GM23338 (cell line): Measurements from ENCODE around the gene CKS1B. TPM values are rescaled to one million over a fixed set of nuclear protein-coding genes. Genes with fewer than 3 reads are reported as not detected.

Source experiments
- ATAC-seq: fragments of 200-7000 bp; cut with Tn5 transposase; 3 replicates; pipeline ENCODE4 v1.9.1; 2020
- DNase-seq: peaks from one replicate; pipeline ENCODE4 v3.0.0-alpha.2; 2015; ENCODE audit warnings: low spot score
- H2AFZ ChIP-seq: fragments of 200-600 bp; sonication (generic); 2 replicates; pipeline ENCODE4 v1.8.0; 2016; ENCODE audit warnings: antibody characterized with exemption, mild to moderate bottlenecking, moderate library complexity
- H3F3A ChIP-seq: fragments of 200-600 bp; sonication (generic); replicated peaks from 2 replicates; pipeline ENCODE4 v1.8.0; 2017; ENCODE audit warnings: antibody characterized with exemption, mixed run types, low read depth
- H3K27ac ChIP-seq: fragments of 200-600 bp; sonication (generic); 2 replicates; pipeline ENCODE4 v1.6.1; 2016; ENCODE audit warnings: low read depth
- H3K27me3 ChIP-seq: fragments of 200-600 bp; sonication (generic); 2 replicates; pipeline ENCODE4 v1.8.0; 2016; ENCODE audit warnings: mild to moderate bottlenecking, mixed run types, moderate library complexity; ENCODE audit not compliant: insufficient read depth
- H3K36me3 ChIP-seq: fragments of 200-600 bp; sonication (generic); 2 replicates; pipeline ENCODE4 v1.8.0; 2016; ENCODE audit warnings: mild to moderate bottlenecking; ENCODE audit not compliant: insufficient read depth
- H3K4me1 ChIP-seq: fragments of 200-600 bp; sonication (generic); 2 replicates; pipeline ENCODE4 v1.8.0; 2016; ENCODE audit warnings: mild to moderate bottlenecking, moderate library complexity; ENCODE audit not compliant: insufficient read depth
- H3K4me2 ChIP-seq: fragments of 200-600 bp; sonication (generic); 2 replicates; pipeline ENCODE4 v1.7.1; 2017; ENCODE audit warnings: mixed run types
- H3K4me3 ChIP-seq: fragments of 200-600 bp; sonication (generic); 2 replicates; pipeline ENCODE4 v1.6.1; 2016; ENCODE audit warnings: mixed run types
- H3K79me2 ChIP-seq: fragments of 200-600 bp; sonication (generic); replicated peaks from 2 replicates; pipeline ENCODE4 v1.8.0; 2017; ENCODE audit warnings: mild to moderate bottlenecking; ENCODE audit not compliant: insufficient read depth
- H3K9me2 ChIP-seq: fragments of 200-600 bp; sonication (generic); 2 replicates; pipeline ENCODE4 v1.8.0; 2017; ENCODE audit not compliant: insufficient read depth
- H4K20me1 ChIP-seq: fragments of 200-600 bp; sonication (generic); replicated peaks from 2 replicates; pipeline ENCODE4 v1.8.0; 2017; ENCODE audit warnings: mild to moderate bottlenecking; ENCODE audit not compliant: insufficient read depth
- H3K27ac Mint-ChIP-seq: 2 replicates; pipeline ENCODE4 v1.8.0; 2020; ENCODE audit warnings: inconsistent platforms, mild to moderate bottlenecking, moderate library complexity, mixed read lengths
- H3K27me3 Mint-ChIP-seq: 3 replicates; pipeline ENCODE4 v1.8.0; 2022; ENCODE audit warnings: low read depth, mild to moderate bottlenecking, moderate library complexity, mixed read lengths, inconsistent platforms; ENCODE audit not compliant: insufficient read depth, poor library complexity
- H3K36me3 Mint-ChIP-seq: 3 replicates; pipeline ENCODE4 v1.8.0; 2021; ENCODE audit warnings: low read depth, mild to moderate bottlenecking, inconsistent platforms, moderate library complexity, mixed read lengths
- H3K4me1 Mint-ChIP-seq: 3 replicates; pipeline ENCODE4 v1.8.0; 2020; ENCODE audit warnings: mild to moderate bottlenecking, inconsistent platforms, mixed read lengths
- H3K4me3 Mint-ChIP-seq: 3 replicates; pipeline ENCODE4 v1.8.0; 2021; ENCODE audit warnings: moderate library complexity, mild to moderate bottlenecking, inconsistent platforms, mixed read lengths
- H3K9me3 Mint-ChIP-seq: 3 replicates; pipeline ENCODE4 v1.8.0; 2020; ENCODE audit warnings: moderate library complexity, mild to moderate bottlenecking, inconsistent platforms, mixed read lengths
- EZH2phosphoT487 ChIP-seq: fragments of 200-600 bp; sonication (generic); IDR thresholded peaks from one replicate; pipeline ENCODE4 v1.8.1; 2018; ENCODE audit warnings: antibody characterized with exemption; ENCODE audit not compliant: unreplicated experiment
- JUNB ChIP-seq: IDR thresholded peaks from one replicate; pipeline ENCODE4 v1.6.1; 2016; ENCODE audit warnings: antibody characterized with exemption; ENCODE audit not compliant: unreplicated experiment
- polyA plus RNA-seq: library from polyadenylated mRNA; unstranded; fragments of >200 nt; fragmentation: Nextera tagmentation; extraction: Ambion mirVana; gene quantifications from 2 replicates; pipeline ENCODE4 v1.2.1, GENCODE V29; 2016
- total RNA-seq: library from RNA; depleted of rRNA; stranded (reverse); fragments of >200 nt; shearing (Covaris generic); gene quantifications from 2 replicates; pipeline ENCODE4 v1.2.3, GENCODE V29; 2014
- TF ChIP-seq, protein P1 (sequence below): IDR thresholded peaks from one replicate; pipeline ENCODE4 v1.6.1; 2018; ENCODE audit warnings: antibody characterized with exemption; ENCODE audit not compliant: unreplicated experiment
- TF ChIP-seq, protein P2 (sequence below): IDR thresholded peaks from 2 replicates; pipeline ENCODE4 v1.6.1; 2016; ENCODE audit warnings: antibody characterized with exemption
- TF ChIP-seq, protein P3 (sequence below), 2 experiments: fragments of 200-600 bp in 1 of 2; sonication (generic) in 1 of 2; conservative IDR thresholded peaks; 2 replicates each; pipeline versions ENCODE4 v1.5.1 to v1.6.1; 2016 to 2017; ENCODE audit warnings: antibody characterized with exemption in 2 of 2, low read depth in 2 of 2, mild to moderate bottlenecking in 2 of 2, moderate library complexity in 1 of 2

The CKS1B gene
- total and polyA plus RNA-seq, 2 experiments from 2014 or later, result 296 to 617 TPM

DNA sequence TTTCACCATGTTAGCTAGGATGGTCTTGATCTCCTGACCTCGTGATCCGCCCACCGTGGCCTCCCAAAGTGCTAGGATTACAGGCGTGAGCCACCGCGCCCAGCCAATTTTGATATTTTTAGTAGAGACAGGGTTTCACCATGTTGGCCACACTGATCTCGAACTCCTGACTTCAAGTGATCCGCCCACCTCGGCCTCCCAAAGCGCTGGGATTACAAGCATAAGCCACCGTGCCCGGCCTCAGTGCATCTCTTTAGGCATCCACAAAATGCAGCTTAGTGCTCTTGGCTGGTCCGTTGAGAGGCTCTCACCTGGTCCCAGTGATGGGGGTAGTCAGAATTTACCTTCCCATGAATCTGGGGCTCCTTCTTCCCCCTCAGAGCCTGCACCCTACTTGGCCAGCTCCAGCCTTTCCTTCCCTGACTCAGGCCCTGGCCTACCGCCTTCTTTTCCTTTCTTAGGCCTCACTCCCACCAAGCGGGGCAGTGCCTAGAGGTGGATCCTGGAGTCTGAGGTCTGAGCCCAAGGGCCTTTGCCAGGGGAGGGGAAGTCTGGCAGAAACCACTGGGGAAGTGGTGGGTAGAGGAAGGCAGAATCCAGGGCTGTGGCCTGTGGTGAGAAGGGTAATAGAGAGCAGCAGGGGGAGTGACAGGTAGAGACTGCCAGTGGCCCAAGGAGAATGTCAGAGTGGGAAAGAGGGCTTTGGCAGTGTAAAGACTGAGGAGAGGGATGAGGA is 22.7 kb downstream of the CKS1B start (continued):
- TF ChIP-seq, protein P1, sequence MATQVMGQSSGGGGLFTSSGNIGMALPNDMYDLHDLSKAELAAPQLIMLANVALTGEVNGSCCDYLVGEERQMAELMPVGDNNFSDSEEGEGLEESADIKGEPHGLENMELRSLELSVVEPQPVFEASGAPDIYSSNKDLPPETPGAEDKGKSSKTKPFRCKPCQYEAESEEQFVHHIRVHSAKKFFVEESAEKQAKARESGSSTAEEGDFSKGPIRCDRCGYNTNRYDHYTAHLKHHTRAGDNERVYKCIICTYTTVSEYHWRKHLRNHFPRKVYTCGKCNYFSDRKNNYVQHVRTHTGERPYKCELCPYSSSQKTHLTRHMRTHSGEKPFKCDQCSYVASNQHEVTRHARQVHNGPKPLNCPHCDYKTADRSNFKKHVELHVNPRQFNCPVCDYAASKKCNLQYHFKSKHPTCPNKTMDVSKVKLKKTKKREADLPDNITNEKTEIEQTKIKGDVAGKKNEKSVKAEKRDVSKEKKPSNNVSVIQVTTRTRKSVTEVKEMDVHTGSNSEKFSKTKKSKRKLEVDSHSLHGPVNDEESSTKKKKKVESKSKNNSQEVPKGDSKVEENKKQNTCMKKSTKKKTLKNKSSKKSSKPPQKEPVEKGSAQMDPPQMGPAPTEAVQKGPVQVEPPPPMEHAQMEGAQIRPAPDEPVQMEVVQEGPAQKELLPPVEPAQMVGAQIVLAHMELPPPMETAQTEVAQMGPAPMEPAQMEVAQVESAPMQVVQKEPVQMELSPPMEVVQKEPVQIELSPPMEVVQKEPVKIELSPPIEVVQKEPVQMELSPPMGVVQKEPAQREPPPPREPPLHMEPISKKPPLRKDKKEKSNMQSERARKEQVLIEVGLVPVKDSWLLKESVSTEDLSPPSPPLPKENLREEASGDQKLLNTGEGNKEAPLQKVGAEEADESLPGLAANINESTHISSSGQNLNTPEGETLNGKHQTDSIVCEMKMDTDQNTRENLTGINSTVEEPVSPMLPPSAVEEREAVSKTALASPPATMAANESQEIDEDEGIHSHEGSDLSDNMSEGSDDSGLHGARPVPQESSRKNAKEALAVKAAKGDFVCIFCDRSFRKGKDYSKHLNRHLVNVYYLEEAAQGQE, result no peak
- TF ChIP-seq, protein P2, sequence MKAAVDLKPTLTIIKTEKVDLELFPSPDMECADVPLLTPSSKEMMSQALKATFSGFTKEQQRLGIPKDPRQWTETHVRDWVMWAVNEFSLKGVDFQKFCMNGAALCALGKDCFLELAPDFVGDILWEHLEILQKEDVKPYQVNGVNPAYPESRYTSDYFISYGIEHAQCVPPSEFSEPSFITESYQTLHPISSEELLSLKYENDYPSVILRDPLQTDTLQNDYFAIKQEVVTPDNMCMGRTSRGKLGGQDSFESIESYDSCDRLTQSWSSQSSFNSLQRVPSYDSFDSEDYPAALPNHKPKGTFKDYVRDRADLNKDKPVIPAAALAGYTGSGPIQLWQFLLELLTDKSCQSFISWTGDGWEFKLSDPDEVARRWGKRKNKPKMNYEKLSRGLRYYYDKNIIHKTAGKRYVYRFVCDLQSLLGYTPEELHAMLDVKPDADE, result no peak
- no peak for TF ChIP-seq JUNB

DNA sequence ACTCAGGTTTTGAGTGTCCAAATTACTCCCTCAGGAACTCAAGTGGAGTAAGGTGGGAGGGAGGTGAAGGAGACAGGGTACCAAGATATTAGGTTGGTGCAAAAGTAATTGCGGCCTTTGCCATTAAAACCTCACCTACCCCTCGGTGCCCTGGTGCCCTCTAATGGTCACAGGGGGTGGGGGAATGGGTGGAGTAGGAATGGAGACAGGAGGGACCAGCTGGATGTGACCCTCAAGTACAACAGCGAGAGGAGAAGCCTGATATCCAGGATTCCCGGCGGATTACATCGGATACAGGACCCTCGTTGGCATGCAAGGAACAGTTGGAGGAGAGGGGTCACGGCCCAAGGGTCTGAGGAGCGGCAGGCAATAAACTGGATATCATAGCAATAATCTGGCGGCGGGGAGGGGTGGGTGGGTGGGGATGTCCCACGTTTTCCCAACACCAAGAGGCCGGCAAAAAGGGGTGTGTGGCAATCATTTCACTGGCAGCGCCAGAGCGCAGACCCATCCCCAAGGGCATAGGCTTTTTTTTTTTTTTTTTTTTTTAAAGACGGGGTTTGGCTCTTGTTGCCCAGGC is 23.8 kb downstream of the CKS1B start:
- Mint-ChIP-seq H3K9me3 (no peaks in the 10 kb centered on the region), H3K36me3 (no peaks in the 10 kb centered on the region), H3K27me3 (peaks cover 21% of the 10 kb centered on the region), H3K4me1 (peaks cover 22% of the 10 kb centered on the region), H3K4me3 (peak overlapping the region; percentile 45), H3K27ac (no peak overlapping the region)
- Histone ChIP-seq H3K9me2 (no peaks in the 10 kb centered on the region), H3K27me3 (no peaks in the 10 kb centered on the region), H3K4me1 (peaks cover 5% of the 10 kb centered on the region; the same call in 1 of the 2 replicates), H3K79me2 (peaks cover 5% of the 10 kb centered on the region; the same call in 1 of the 2 replicates), H3K4me3 (no peak overlapping the region), H3F3A (peaks cover 19% of the 10 kb centered on the region), H3K36me3 (no peaks in the 10 kb centered on the region), H3K4me2 (peak overlapping the region; percentile 82; the same call in 1 of the 2 replicates), H2AFZ (no peak overlapping the region), H4K20me1 (no peaks in the 10 kb centered on the region), H3K27ac (no peak overlapping the region)
- TF ChIP-seq, protein P3, sequence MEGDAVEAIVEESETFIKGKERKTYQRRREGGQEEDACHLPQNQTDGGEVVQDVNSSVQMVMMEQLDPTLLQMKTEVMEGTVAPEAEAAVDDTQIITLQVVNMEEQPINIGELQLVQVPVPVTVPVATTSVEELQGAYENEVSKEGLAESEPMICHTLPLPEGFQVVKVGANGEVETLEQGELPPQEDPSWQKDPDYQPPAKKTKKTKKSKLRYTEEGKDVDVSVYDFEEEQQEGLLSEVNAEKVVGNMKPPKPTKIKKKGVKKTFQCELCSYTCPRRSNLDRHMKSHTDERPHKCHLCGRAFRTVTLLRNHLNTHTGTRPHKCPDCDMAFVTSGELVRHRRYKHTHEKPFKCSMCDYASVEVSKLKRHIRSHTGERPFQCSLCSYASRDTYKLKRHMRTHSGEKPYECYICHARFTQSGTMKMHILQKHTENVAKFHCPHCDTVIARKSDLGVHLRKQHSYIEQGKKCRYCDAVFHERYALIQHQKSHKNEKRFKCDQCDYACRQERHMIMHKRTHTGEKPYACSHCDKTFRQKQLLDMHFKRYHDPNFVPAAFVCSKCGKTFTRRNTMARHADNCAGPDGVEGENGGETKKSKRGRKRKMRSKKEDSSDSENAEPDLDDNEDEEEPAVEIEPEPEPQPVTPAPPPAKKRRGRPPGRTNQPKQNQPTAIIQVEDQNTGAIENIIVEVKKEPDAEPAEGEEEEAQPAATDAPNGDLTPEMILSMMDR (conservative IDR thresholded peaks at IDR 0.05; ENCODE audit: low read depth in 2 of 2), result peak; percentile 50 to 67
- no peak for TF ChIP-seq EZH2phosphoT487
- peak; percentile 40 for DNase-seq
- no peak for ATAC-seq
